Neural progenitor cell (in vitro differentiated cells): ENCODE measurements around the gene CNNM3. TPM values are rescaled to one million over a fixed set of nuclear protein-coding genes. Genes with fewer than 3 reads are reported as not detected.

ENCODE experiments used
- DNase-seq: peaks from one replicate; pipeline ENCODE4 v3.0.0-alpha.2; 2016; ENCODE audit warnings: low spot score
- H2AFZ ChIP-seq: fragments of 200-600 bp; sonication (generic); replicated peaks from 2 replicates; pipeline ENCODE4 v1.6.1; 2016; ENCODE audit warnings: antibody characterized with exemption
- H3F3A ChIP-seq: fragments of 200-600 bp; sonication (generic); 2 replicates; pipeline ENCODE4 v1.6.1; 2016; ENCODE audit warnings: antibody characterized with exemption, low read depth
- H3K27ac ChIP-seq: fragments of 200-600 bp; sonication (generic); 2 replicates; pipeline ENCODE4 v1.5.1; 2016; ENCODE audit warnings: mild to moderate bottlenecking
- H3K27me3 ChIP-seq: fragments of 200-600 bp; sonication (generic); 2 replicates; pipeline ENCODE4 v1.6.1; 2016; ENCODE audit warnings: mild to moderate bottlenecking, moderate library complexity
- H3K36me3 ChIP-seq: fragments of 200-600 bp; sonication (generic); 2 replicates; pipeline ENCODE4 v1.5.1; 2016
- H3K4me1 ChIP-seq: fragments of 200-600 bp; sonication (generic); 2 replicates; pipeline ENCODE4 v1.6.1; 2016; ENCODE audit warnings: mixed run types
- H3K4me2 ChIP-seq: fragments of 200-600 bp; sonication (generic); 2 replicates; pipeline ENCODE4 v1.6.1; 2016
- H3K4me3 ChIP-seq: fragments of 200-600 bp; sonication (generic); 2 replicates; pipeline ENCODE4 v1.5.1; 2016
- H3K79me2 ChIP-seq: fragments of 200-600 bp; sonication (generic); 2 replicates; pipeline ENCODE4 v1.6.1; 2016; ENCODE audit warnings: low read depth
- H3K9ac ChIP-seq: fragments of 200-600 bp; sonication (generic); 2 replicates; pipeline ENCODE4 v1.6.1; 2016
- H3K9me3 ChIP-seq: fragments of 200-600 bp; sonication (generic); 2 replicates; pipeline ENCODE4 v1.5.1; 2016; ENCODE audit warnings: low read depth
- H4K20me1 ChIP-seq: fragments of 200-600 bp; sonication (generic); 2 replicates; pipeline ENCODE4 v1.6.1; 2016; ENCODE audit warnings: low read depth
- H3K27ac Mint-ChIP-seq: 3 replicates; pipeline ENCODE4 v1.8.0; 2021; ENCODE audit warnings: mixed read lengths
- H3K27me3 Mint-ChIP-seq: 2 replicates; pipeline ENCODE4 v1.8.0; 2022; ENCODE audit warnings: low read depth, mild to moderate bottlenecking, inconsistent platforms, moderate library complexity, mixed read lengths; ENCODE audit not compliant: insufficient read depth
- H3K36me3 Mint-ChIP-seq: 3 replicates; pipeline ENCODE4 v1.8.0; 2021; ENCODE audit warnings: mixed read lengths
- H3K4me1 Mint-ChIP-seq: 3 replicates; pipeline ENCODE4 v1.8.0; 2021; ENCODE audit warnings: mixed read lengths
- H3K4me3 Mint-ChIP-seq: 3 replicates; pipeline ENCODE4 v1.8.0; 2021; ENCODE audit warnings: mild to moderate bottlenecking, moderate library complexity, mixed read lengths
- H3K9me3 Mint-ChIP-seq: 3 replicates; pipeline ENCODE4 v1.8.0; 2020; ENCODE audit warnings: mixed read lengths
- CTCF ChIP-seq: fragments of 200-600 bp; sonication (generic); IDR thresholded peaks from 2 replicates; pipeline ENCODE4 v1.5.1; 2017; ENCODE audit warnings: antibody characterized with exemption, mild to moderate bottlenecking
- EZH2 ChIP-seq: fragments of 200-600 bp; sonication (generic); IDR thresholded peaks from 2 replicates; pipeline ENCODE4 v1.6.1; 2017; ENCODE audit warnings: antibody characterized with exemption, mild to moderate bottlenecking, moderate library complexity
- EZH2phosphoT487 ChIP-seq: fragments of 200-600 bp; sonication (generic); IDR thresholded peaks from 2 replicates; pipeline ENCODE4 v1.6.1; 2017; ENCODE audit warnings: antibody characterized with exemption
- total RNA-seq: library from RNA; depleted of rRNA; stranded (reverse); fragments of >200 nt; gene quantifications from 2 replicates; pipeline ENCODE4 v1.2.3, GENCODE V29; 2015; ENCODE audit warnings: low replicate concordance

CNNM3 gene
- total RNA-seq, 1 donor from 2014 or later = 11.1 TPM

- H3K9me3 Mint-ChIP-seq = no peaks in the 10 kb centered on the region
- Histone ChIP-seq H3K4me1 (peaks cover 18% of the 10 kb centered on the region), H4K20me1 (peaks cover 7% of the 10 kb centered on the region), H3F3A (peaks cover 15% of the 10 kb centered on the region), H3K4me2 (no peak overlapping the region), H3K27me3 (no peaks in the 10 kb centered on the region), H3K27ac (no peak overlapping the region), H2AFZ (no peak overlapping the region), H3K9me3 (no peaks in the 10 kb centered on the region), H3K9ac (no peak overlapping the region), H3K36me3 (no peaks in the 10 kb centered on the region), H3K79me2 (no peaks in the 10 kb centered on the region), H3K4me3 (no peak overlapping the region)
- peaks cover 20% of the 10 kb centered on the region for H3K4me1 Mint-ChIP-seq
- H3K36me3 Mint-ChIP-seq = peaks cover 17% of the 10 kb centered on the region
- DNase-seq = no peak
- no peak overlapping the region for H3K27ac Mint-ChIP-seq
- TF ChIP-seq EZH2 = no peak
- no peak for TF ChIP-seq EZH2phosphoT487
- no peak for TF ChIP-seq CTCF
- no peak overlapping the region for H3K4me3 Mint-ChIP-seq
- H3K27me3 Mint-ChIP-seq = peaks cover 4% of the 10 kb centered on the region
Measured at GRCh38 chr2:96837575-96837974, 21.5 kb downstream of the CNNM3 start.

- no peak overlapping the region for H3K4me3 Mint-ChIP-seq
- Histone ChIP-seq H3K4me1 (peaks cover 8% of the 10 kb centered on the region), H3K27ac (no peak overlapping the region), H3K4me2 (no peak overlapping the region), H3K36me3 (no peaks in the 10 kb centered on the region), H3F3A (peaks cover 8% of the 10 kb centered on the region), H3K27me3 (no peaks in the 10 kb centered on the region), H2AFZ (no peak overlapping the region), H4K20me1 (no peaks in the 10 kb centered on the region), H3K9me3 (no peaks in the 10 kb centered on the region), H3K9ac (no peak overlapping the region), H3K79me2 (no peaks in the 10 kb centered on the region), H3K4me3 (no peak overlapping the region)
- TF ChIP-seq CTCF = no peak
- no peak for TF ChIP-seq EZH2phosphoT487
- no peak for TF ChIP-seq EZH2
- no peak overlapping the region for H3K27ac Mint-ChIP-seq
- DNase-seq = no peak
- peaks cover 17% of the 10 kb centered on the region for H3K36me3 Mint-ChIP-seq
- no peaks in the 10 kb centered on the region for H3K9me3 Mint-ChIP-seq
- H3K27me3 Mint-ChIP-seq = peaks cover 10% of the 10 kb centered on the region
- peaks cover 14% of the 10 kb centered on the region for H3K4me1 Mint-ChIP-seq
Measured at GRCh38 chr2:96838345-96839292, 22.6 kb downstream of the CNNM3 start.

GRCh38 chr2:96839293-96839874, 23.3 kb downstream of the CNNM3 start:
- peaks cover 7% of the 10 kb centered on the region for H3K4me1 ChIP-seq
- no peak overlapping the region for H3K4me2 ChIP-seq
- no peaks in the 10 kb centered on the region for H3K9me3 ChIP-seq
- peaks cover 7% of the 10 kb centered on the region for H3F3A ChIP-seq
- TF ChIP-seq EZH2 (no peak), EZH2phosphoT487 (no peak), CTCF (no peak)
- no peaks in the 10 kb centered on the region for H3K9me3 Mint-ChIP-seq
- no peaks in the 10 kb centered on the region for H3K27me3 ChIP-seq
- H4K20me1 ChIP-seq = no peaks in the 10 kb centered on the region
- H3K4me1 Mint-ChIP-seq = peaks cover 14% of the 10 kb centered on the region
- H3K27ac Mint-ChIP-seq = no peak overlapping the region
- peaks cover 17% of the 10 kb centered on the region for H3K36me3 Mint-ChIP-seq
- no peak overlapping the region for H3K4me3 ChIP-seq
- no peaks in the 10 kb centered on the region for H3K79me2 ChIP-seq
- H2AFZ ChIP-seq = no peak overlapping the region
- H3K4me3 Mint-ChIP-seq = no peak overlapping the region
- H3K27ac ChIP-seq = no peak overlapping the region
- H3K9ac ChIP-seq = no peak overlapping the region
- DNase-seq = no peak
- no peaks in the 10 kb centered on the region for H3K36me3 ChIP-seq
- H3K27me3 Mint-ChIP-seq = peaks cover 10% of the 10 kb centered on the region
